BLaER1 treated with 17β-estradiol and CSF1 and Interleukin-3, amounts not matched to agents 10 nM and 100 nM (cell line): ENCODE measurements around the gene IRF7.
A peak's percentile ranks its signal among the peaks of the same experiment; 100 is the strongest.

ENCODE experiments used
- H3K27ac ChIP-seq, 11 experiments: shearing (Covaris generic); formaldehyde crosslinking; 2 replicates each; pipeline ENCODE4 v1.8.1; 2022
- H3K27me3 ChIP-seq, 11 experiments: shearing (Covaris generic); formaldehyde crosslinking; 2 replicates each; pipeline ENCODE4 v1.8.1; 2022
- H3K36me3 ChIP-seq, 11 experiments: shearing (Covaris generic); formaldehyde crosslinking; 2 replicates each; pipeline ENCODE4 v1.8.1; 2022
- H3K4me1 ChIP-seq, 10 experiments: shearing (Covaris generic); formaldehyde crosslinking; 2 replicates each; pipeline ENCODE4 v1.8.1; 2022
- H3K4me2 ChIP-seq, 11 experiments: shearing (Covaris generic); formaldehyde crosslinking; 2 replicates each; pipeline ENCODE4 v1.8.1; 2022
- H3K4me3 ChIP-seq, 10 experiments: shearing (Covaris generic); formaldehyde crosslinking; 2 replicates each; pipeline ENCODE4 v1.8.1; 2022
- H3K9ac ChIP-seq, 11 experiments: shearing (Covaris generic); formaldehyde crosslinking; 2 replicates each; pipeline ENCODE4 v1.8.1; 2022
- H3K9me3 ChIP-seq, 11 experiments: shearing (Covaris generic); formaldehyde crosslinking; replicated peaks in 1 of 11; 2 replicates each; pipeline ENCODE4 v1.8.1; 2022
- H4K20me1 ChIP-seq, 11 experiments: shearing (Covaris generic); formaldehyde crosslinking; 2 replicates each; pipeline ENCODE4 v1.8.1; 2022
- Cebpa-rat ChIP-seq, 11 experiments: shearing (Covaris generic); IDR thresholded peaks; 2 replicates each; pipeline ENCODE4 v1.8.1; 2022

IRF7 gene

DNA sequence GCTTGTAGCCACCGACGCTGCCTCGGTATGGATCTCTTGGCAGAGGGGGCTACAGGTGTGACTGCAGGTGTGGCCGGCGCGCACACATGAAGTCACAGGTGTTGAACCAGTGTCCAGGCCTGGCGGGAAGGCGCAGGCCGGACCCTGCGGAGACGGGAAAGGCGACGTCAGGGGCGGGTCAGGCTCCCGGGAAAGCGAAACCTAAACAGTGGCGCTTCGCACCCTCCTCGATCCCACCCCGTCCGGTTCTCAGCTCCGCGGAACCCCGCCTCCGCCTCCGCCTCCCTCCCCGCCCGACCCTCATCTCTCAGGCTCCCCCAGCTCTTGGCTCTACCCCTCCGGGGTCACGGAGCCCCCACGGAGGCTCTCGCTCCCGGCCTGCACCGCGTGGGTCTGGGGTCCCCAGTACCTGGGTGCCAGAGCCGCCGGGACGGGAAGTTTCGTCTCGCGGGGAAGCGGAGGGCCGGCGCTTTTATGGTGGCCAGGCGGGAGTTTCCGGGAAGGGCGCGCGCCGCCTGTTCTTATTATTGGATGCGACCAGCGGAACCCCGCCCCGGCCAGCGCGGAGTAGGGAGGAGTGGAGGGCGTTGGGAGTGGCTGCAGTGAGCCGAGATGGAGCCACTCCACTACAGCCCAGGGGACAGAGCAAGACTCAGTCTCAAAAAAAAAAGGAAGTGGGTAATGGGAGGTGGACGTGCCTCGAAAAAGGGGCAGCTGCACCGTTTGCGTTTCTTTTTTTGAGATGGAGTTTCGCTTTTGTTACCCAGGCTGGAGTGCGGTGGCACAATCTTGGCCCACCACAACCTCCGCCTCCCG lies at the start of gene IRF7:
TSS of gene IRF7 (minus strand) at position 447 of the 816 bp plus-strand sequence. CDS start 586 bp downstream, outside the sequence.
- Histone ChIP-seq H3K27me3 (no peaks in the 10 kb centered on the region), H3K4me3 (peak within 1 kb of the TSS; percentile 64 to 85 (median 76)), H3K27ac (peak within 1 kb of the TSS; percentile 80 to 97 (median 89)), H3K36me3 (peaks cover 31 to 62% (median 51%) of the 10 kb centered on the region in 11 experiments), H3K9me3 (no peaks in the 10 kb centered on the region), H3K4me2 (peak within 1 kb of the TSS; percentile 93 to 100 (median 100)), H3K4me1 (peaks cover 34 to 59% (median 47%) of the 10 kb centered on the region in 10 experiments), H3K9ac (peak within 1 kb of the TSS; percentile 83 to 91 (median 88)), H4K20me1 (peaks cover 36 to 81% (median 51%) of the 10 kb centered on the region in 11 experiments)
- TF ChIP-seq Cebpa-rat (IDR thresholded peaks at IDR 0.05): peak in 3 of 11 experiments; percentile 38 to 55 (median 49); a peak in 3 of 22 replicates

DNA sequence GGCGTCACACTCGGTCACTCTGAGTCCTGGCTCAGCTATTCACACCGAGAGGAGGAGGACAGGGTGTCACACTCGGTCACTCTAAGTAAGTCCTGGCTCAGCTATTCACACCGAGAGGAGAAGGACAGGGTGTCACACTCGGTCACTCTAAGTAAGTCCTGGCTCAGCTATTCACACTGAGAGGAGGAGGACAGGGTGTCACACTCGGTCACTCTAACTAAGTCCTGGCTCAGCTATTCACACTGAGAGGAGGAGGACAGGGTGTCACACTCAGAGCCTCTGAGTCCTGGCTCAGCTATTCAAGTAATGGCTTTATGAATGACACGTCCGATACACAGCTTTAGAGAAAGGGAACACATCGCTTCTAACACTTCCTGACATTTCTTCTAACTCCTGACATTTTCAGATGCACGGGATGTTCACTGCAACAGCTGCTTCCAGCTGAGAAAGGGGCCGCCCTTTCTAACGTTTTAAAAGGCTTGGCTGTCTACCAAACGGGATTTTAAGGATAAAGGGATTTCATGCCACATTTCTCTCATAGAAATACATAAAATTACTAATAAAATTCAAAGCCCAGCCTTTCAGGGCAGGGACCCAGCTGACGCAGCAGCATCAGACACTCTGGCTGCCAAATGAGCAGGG lies 49.4 kb upstream of the IRF7 start:
- Histone ChIP-seq H3K9ac (no peak overlapping the region; a peak in 1 of 22 replicates), H3K4me3 (no peak overlapping the region), H3K27ac (0 out of 22 replicates have a peak overlapping the region, but pooled peaks of 1 of the 11 experiments have one; percentile 28), H3K4me1 (peaks cover 13 to 25% (median 17%) of the 10 kb centered on the region in 10 experiments), H3K4me2 (peak overlapping the region in 1 of 11 experiments; percentile 21; a peak in 1 of 22 replicates), H4K20me1 (peaks cover 47 to 86% (median 73%) of the 10 kb centered on the region in 11 experiments; a peak in 21 of 22 replicates), H3K36me3 (peaks cover 73 to 94% (median 87%) of the 10 kb centered on the region in 11 experiments), H3K9me3 (no peaks in the 10 kb centered on the region), H3K27me3 (no peaks in the 10 kb centered on the region; a peak in 1 of 22 replicates)
- no peak for TF ChIP-seq Cebpa-rat (IDR thresholded peaks at IDR 0.05)

DNA sequence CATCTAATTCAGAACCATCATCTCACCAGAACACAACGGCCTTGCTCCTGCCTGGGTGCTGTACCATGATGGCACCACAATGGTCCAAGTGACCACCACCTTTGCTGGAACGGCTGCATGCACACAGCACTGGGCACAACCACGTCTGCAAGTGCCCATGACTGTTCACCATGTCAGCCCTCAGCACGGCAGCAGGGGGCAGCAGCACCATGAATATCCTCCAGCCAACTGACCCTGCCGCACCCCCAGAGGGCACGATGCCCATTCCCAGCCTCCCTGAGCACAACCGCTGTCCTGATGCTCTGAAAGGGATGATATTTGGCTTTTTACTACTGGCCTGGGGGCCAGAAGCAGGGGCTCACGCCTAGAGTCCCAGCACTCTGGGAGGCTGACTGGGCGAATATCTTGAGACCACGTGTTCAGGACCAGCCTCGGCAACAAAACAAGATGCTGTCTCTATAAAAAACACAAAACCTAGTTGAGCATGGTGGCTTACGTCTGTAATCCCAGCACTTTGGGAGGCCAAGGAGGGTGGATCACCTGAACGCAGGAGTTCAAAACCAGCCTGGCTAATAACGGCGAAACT lies 47.0 kb upstream of the IRF7 start:
- no peaks in the 10 kb centered on the region for H3K9me3 ChIP-seq
- no peaks in the 10 kb centered on the region; a peak in 1 of 22 replicates for H3K27me3 ChIP-seq
- peaks cover 58 to 91% (median 87%) of the 10 kb centered on the region in 11 experiments; a peak in 21 of 22 replicates for H4K20me1 ChIP-seq
- no peak overlapping the region for H3K9ac ChIP-seq
- no peak overlapping the region for H3K4me3 ChIP-seq
- H3K4me1 ChIP-seq: peaks cover 20 to 32% (median 25%) of the 10 kb centered on the region in 10 experiments
- H3K27ac ChIP-seq: no peak overlapping the region
- no peak overlapping the region for H3K4me2 ChIP-seq
- TF ChIP-seq Cebpa-rat (IDR thresholded peaks at IDR 0.05): no peak
- peaks cover 75 to 94% (median 87%) of the 10 kb centered on the region in 11 experiments for H3K36me3 ChIP-seq

DNA sequence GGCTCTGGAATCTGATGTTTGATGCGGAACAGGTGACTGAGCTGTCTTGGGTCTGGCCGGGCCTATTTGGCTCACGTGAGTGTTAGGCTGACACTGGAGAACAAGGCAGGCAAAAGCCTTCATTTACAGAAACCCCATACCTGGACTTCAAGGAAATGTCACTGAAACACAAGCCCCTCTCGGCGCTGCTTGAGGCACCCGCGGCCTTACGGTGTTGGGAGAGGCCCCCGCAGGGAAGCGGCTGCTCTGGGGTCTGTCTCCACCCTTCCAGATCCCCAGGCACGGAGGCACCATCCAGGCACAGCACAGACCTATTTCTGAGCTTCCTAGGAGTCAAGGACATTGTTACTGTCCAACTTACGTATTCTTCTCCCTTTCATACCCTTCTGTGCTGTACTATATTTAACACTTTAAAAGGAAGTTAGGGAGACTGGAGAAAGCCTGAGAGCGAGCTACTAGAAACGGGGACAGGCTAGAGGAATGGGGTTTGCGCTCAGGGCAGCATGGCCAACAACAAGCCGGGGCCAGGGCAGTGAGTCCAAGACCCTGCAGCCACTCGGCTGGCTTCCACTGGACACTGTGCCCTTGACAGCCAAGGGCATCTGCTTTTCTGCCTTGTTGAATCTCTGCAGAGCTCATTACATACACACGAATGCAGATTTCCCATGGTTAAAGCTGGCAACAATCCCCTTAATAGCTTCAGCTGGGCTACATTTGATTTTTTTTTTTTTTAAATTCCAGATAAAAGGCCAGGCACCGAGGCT lies 45.1 kb upstream of the IRF7 start:
- peaks cover 58 to 94% (median 90%) of the 10 kb centered on the region in 11 experiments; a peak in 21 of 22 replicates for H4K20me1 ChIP-seq
- TF ChIP-seq Cebpa-rat (IDR thresholded peaks at IDR 0.05): no peak
- peaks cover 79 to 96% (median 89%) of the 10 kb centered on the region in 11 experiments for H3K36me3 ChIP-seq
- no peaks in the 10 kb centered on the region; a peak in 1 of 22 replicates for H3K27me3 ChIP-seq
- no peak overlapping the region for H3K27ac ChIP-seq
- peak overlapping the region; percentile 35 to 89 (median 66) for H3K4me2 ChIP-seq
- no peak overlapping the region for H3K4me3 ChIP-seq
- H3K9ac ChIP-seq: peak overlapping the region in 6 of 11 experiments; percentile 7 to 39 (median 30); a peak in 8 of 22 replicates
- no peaks in the 10 kb centered on the region for H3K9me3 ChIP-seq
- peaks cover 16 to 26% (median 25%) of the 10 kb centered on the region in 10 experiments for H3K4me1 ChIP-seq

DNA sequence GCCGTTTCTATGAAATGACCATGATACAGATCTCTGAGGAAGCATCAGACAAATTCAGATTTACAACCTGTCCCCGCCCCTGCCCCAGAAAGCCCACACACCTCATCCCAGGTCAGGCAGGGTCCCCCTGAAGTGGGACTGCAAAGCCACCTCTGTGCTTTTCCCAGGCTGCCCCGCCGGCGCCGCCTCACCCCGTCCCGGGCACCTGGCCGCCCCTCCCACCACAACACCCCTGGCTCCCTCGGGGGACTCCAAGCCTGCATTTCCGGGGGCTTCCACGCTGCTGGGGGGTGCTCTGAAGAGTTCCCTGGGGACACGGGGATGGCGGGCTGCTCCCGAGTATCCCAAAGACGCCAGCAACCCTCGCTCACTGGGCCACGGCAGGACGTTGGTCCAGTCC lies 44.5 kb upstream of the IRF7 start:
- peak overlapping the region; percentile 35 to 89 (median 66); a peak in 21 of 22 replicates for H3K4me2 ChIP-seq
- H3K27me3 ChIP-seq: no peaks in the 10 kb centered on the region; a peak in 1 of 22 replicates
- no peak for TF ChIP-seq Cebpa-rat (IDR thresholded peaks at IDR 0.05)
- peaks cover 79 to 96% (median 85%) of the 10 kb centered on the region in 11 experiments for H3K36me3 ChIP-seq
- H3K4me3 ChIP-seq: no peak overlapping the region
- H3K9ac ChIP-seq: peak overlapping the region in 7 of 11 experiments; percentile 3 to 44 (median 28); a peak in 7 of 22 replicates
- peaks cover 14 to 26% (median 23%) of the 10 kb centered on the region in 10 experiments for H3K4me1 ChIP-seq
- H3K9me3 ChIP-seq: no peaks in the 10 kb centered on the region
- H4K20me1 ChIP-seq: peaks cover 53 to 94% (median 89%) of the 10 kb centered on the region in 11 experiments; a peak in 21 of 22 replicates
- no peak overlapping the region for H3K27ac ChIP-seq

DNA sequence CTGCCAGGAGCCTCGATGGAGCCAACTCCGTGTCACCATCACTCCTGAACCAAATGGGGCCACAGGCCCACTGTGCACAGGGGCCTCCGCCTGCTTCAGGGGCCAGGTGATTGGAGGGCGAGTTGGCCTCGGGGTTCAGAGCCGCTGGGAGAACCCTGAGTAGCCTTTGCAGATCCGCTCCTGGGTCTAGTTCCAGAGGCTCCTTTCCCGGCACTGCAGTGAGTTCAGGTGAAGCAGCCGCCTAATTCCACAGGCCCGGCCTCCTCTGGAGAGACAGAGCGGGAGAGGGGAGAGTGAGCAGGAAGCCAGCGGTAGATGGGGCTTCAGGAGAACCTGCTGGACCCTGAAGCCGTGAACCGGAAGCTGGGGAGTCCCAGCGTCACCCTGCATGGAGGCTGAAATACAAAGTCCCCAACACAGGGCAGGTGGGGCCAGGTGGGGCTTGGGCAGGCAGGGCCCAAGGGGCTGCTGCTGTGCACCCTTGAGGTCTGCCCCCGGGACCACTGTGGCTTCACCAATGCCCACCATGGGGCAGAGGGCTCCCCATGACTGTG lies 43.9 kb upstream of the IRF7 start:
- Histone ChIP-seq H3K4me3 (no peak overlapping the region), H3K4me2 (peak overlapping the region in 9 of 11 experiments; percentile 54 to 89 (median 71); a peak in 16 of 22 replicates), H3K27me3 (no peaks in the 10 kb centered on the region; a peak in 1 of 22 replicates), H3K27ac (no peak overlapping the region), H4K20me1 (peaks cover 50 to 98% (median 93%) of the 10 kb centered on the region in 11 experiments; a peak in 21 of 22 replicates), H3K4me1 (peaks cover 14 to 26% (median 23%) of the 10 kb centered on the region in 10 experiments), H3K36me3 (peaks cover 83 to 98% (median 88%) of the 10 kb centered on the region in 11 experiments), H3K9ac (peak overlapping the region in 4 of 11 experiments; percentile 0 to 44 (median 36); a peak in 3 of 22 replicates), H3K9me3 (no peaks in the 10 kb centered on the region)
- no peak for TF ChIP-seq Cebpa-rat (IDR thresholded peaks at IDR 0.05)

DNA sequence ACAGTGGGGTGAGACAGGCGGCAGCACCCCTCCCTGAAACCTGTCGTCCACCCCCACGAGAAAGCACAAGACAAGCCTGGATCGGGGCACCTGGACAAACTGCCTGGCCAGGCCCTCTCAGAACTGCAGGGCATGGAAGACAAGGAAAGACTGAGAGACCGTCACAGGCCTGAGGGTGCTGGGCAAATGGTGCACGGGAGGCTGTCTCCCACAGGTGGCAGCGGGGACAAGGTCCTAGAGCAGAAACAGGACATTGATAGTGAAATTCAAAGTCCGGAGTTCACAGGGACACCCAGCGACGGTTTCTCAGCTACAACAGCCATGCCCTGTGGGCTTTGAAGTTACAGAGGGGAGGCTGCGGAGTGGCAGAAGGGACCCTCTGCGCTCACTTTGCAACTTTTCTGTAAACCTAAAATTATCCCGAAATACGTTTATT lies 42.0 kb upstream of the IRF7 start:
- Histone ChIP-seq H3K36me3 (peaks cover 83 to 100% (median 89%) of the 10 kb centered on the region in 11 experiments), H3K9ac (no peak overlapping the region), H3K4me2 (no peak overlapping the region), H4K20me1 (peaks cover 39 to 100% (median 84%) of the 10 kb centered on the region in 11 experiments; a peak in 21 of 22 replicates), H3K4me1 (peaks cover 14 to 26% (median 23%) of the 10 kb centered on the region in 10 experiments), H3K27ac (no peak overlapping the region), H3K27me3 (no peaks in the 10 kb centered on the region; a peak in 1 of 22 replicates), H3K4me3 (no peak overlapping the region), H3K9me3 (peaks cover 0 to 5% (median 0%) of the 10 kb centered on the region in 11 experiments; a peak in 1 of 22 replicates)
- TF ChIP-seq Cebpa-rat (IDR thresholded peaks at IDR 0.05): no peak
